H1 (cell line): ENCODE measurements around the gene ZNF135. TPM values are rescaled to one million over a fixed set of nuclear protein-coding genes. Genes with fewer than 3 reads are reported as not detected.
A peak's percentile ranks its signal among the peaks of the same experiment; 100 is the strongest.

Experiments
- CTCF ChIA-PET: fragments of 300-600 bp; sonication (Branson Sonifier 250); formaldehyde crosslinking; loops from one replicate; lab custom pipeline; 2021; ENCODE audit not compliant: partially characterized antibody; lab: Charles Lee
- POLR2A ChIA-PET: fragments of 300-600 bp; sonication (Branson Sonifier 250); formaldehyde crosslinking; loops from one replicate; lab custom pipeline; 2021; ENCODE audit warnings: inconsistent platforms; ENCODE audit not compliant: partially characterized antibody; lab: Charles Lee
- DNase-seq, 2 experiments: peaks; one replicate each; pipeline versions ENCODE4 v3.0.0 to v3.0.0-alpha.2; 2010 to 2022; ENCODE audit warnings: low spot score in 2 of 2, low read depth in 1 of 2, mixed read lengths in 1 of 2
- FAIRE-seq: peaks from 2 replicates; lab custom pipeline; 2011; peaks lifted over from hg19 to GRCh38; lab: Jason Lieb, UNC
- H2AFZ ChIP-seq: 2 replicates; pipeline ENCODE4 v1.8.1; 2012; ENCODE audit warnings: low read length, inconsistent platforms
- H2AK5ac ChIP-seq: 2 replicates; pipeline ENCODE4 v1.6.1; 2013; ENCODE audit warnings: low read depth, low read length
- H2BK120ac ChIP-seq: replicated peaks from 2 replicates; pipeline ENCODE3; 2013; ENCODE audit warnings: low read depth, low read length, inconsistent platforms
- H2BK12ac ChIP-seq: 2 replicates; pipeline ENCODE4 v1.6.1; 2013; ENCODE audit warnings: low read depth, low read length
- H2BK15ac ChIP-seq: 2 replicates; pipeline ENCODE4 v1.6.1; 2013; ENCODE audit warnings: low read length
- H2BK20ac ChIP-seq: 2 replicates; pipeline ENCODE4 v1.6.1; 2013; ENCODE audit warnings: low read length
- H2BK5ac ChIP-seq: 2 replicates; pipeline ENCODE4 v1.6.1; 2013; ENCODE audit warnings: low read depth, low read length
- H3K14ac ChIP-seq: 2 replicates; pipeline ENCODE4 v1.6.1; 2013; ENCODE audit warnings: inconsistent platforms; ENCODE audit not compliant: insufficient read length
- H3K18ac ChIP-seq: 2 replicates; pipeline ENCODE4 v1.6.1; 2013; ENCODE audit warnings: low read length; ENCODE audit errors: extremely low read depth
- H3K23ac ChIP-seq: 2 replicates; pipeline ENCODE4 v1.6.1; 2013; ENCODE audit warnings: inconsistent platforms; ENCODE audit not compliant: insufficient read length
- H3K23me2 ChIP-seq: 2 replicates; pipeline ENCODE4 v1.6.1; 2013; ENCODE audit warnings: low read depth, low read length
- H3K27ac ChIP-seq: 2 replicates; pipeline ENCODE4 v1.6.1; 2011; ENCODE audit warnings: low read depth, low read length, inconsistent platforms
- H3K27me3 ChIP-seq, 4 experiments: replicated peaks in 1 of 4; 1 replicate in 1 of 4; 2 replicates in 3 of 4; pipeline versions ENCODE4 v1.6.1 to v1.8.1; 2011 to 2013; ENCODE audit warnings: low read length in 3 of 4, mild to moderate bottlenecking in 3 of 4, inconsistent platforms in 2 of 4, mixed read lengths in 2 of 4, moderate library complexity in 1 of 4; ENCODE audit not compliant: control insufficient read depth in 3 of 4, insufficient read depth in 3 of 4; ENCODE audit errors: extremely low read depth in 1 of 4
- H3K36me3 ChIP-seq, 4 experiments: 2 replicates each; pipeline versions ENCODE4 v1.6.1 to v1.8.1; 2011 to 2013; ENCODE audit warnings: mild to moderate bottlenecking in 4 of 4, low read length in 3 of 4, moderate library complexity in 2 of 4, control low read depth in 1 of 4, inconsistent platforms in 1 of 4; ENCODE audit not compliant: insufficient read depth in 4 of 4, control insufficient read depth in 2 of 4
- H3K4ac ChIP-seq: replicated peaks from 2 replicates; pipeline ENCODE3; 2013; ENCODE audit warnings: low read length, low read depth, mixed read lengths, inconsistent platforms; ENCODE audit not compliant: insufficient read length
- H3K4me1 ChIP-seq, 4 experiments: replicated peaks in 1 of 4; 1 replicate in 1 of 4; 2 replicates in 3 of 4; pipeline versions ENCODE4 v1.6.1 to v1.8.1; 2011 to 2013; ENCODE audit warnings: low read length in 3 of 4, inconsistent platforms in 2 of 4, mixed read lengths in 1 of 4; ENCODE audit not compliant: insufficient read depth in 4 of 4, control insufficient read depth in 3 of 4
- H3K4me2 ChIP-seq, 2 experiments: 2 replicates each; pipeline versions ENCODE4 v1.6.1 to v1.8.1; 2011 to 2013; ENCODE audit warnings: low read depth in 2 of 2, low read length in 2 of 2, control low read depth in 1 of 2, inconsistent platforms in 1 of 2, mild to moderate bottlenecking in 1 of 2; ENCODE audit not compliant: insufficient read depth in 1 of 2
- H3K4me3 ChIP-seq, 4 experiments: fragments of 200-600, 300-600 bp in 1 of 4; sonication (generic), shearing (Covaris generic), sonication (Bioruptor Twin) in 1 of 4; 2 replicates each; pipeline versions ENCODE4 v1.5.1 to v1.8.1; 2011 to 2016; ENCODE audit warnings: low read length in 4 of 4, low read depth in 3 of 4, control low read depth in 2 of 4, inconsistent platforms in 2 of 4, mild to moderate bottlenecking in 2 of 4, mixed read lengths in 1 of 4, moderate library complexity in 1 of 4; ENCODE audit not compliant: insufficient read depth in 2 of 4; ENCODE audit errors: extremely low read depth in 1 of 4
- H3K56ac ChIP-seq: replicated peaks from 2 replicates; pipeline ENCODE3; 2013; ENCODE audit warnings: low read depth, mild to moderate bottlenecking, mixed read lengths, low read length, inconsistent platforms; ENCODE audit not compliant: insufficient read length
- H3K79me1 ChIP-seq: 2 replicates; pipeline ENCODE4 v1.6.1; 2013; ENCODE audit warnings: low read depth, low read length, control low read depth
- H3K79me2 ChIP-seq, 2 experiments: 2 replicates each; pipeline versions ENCODE4 v1.6.1 to v1.8.1; 2012 to 2013; ENCODE audit warnings: low read length in 2 of 2, mild to moderate bottlenecking in 2 of 2, inconsistent platforms in 1 of 2; ENCODE audit not compliant: insufficient read depth in 2 of 2, control insufficient read depth in 1 of 2
- H3K9ac ChIP-seq, 4 experiments: replicated peaks in 1 of 4; 1 replicate in 1 of 4; 2 replicates in 3 of 4; pipeline versions ENCODE4 v1.6.1 to v1.8.1; 2011 to 2013; ENCODE audit warnings: low read depth in 3 of 4, low read length in 3 of 4, control low read depth in 2 of 4, mild to moderate bottlenecking in 2 of 4, moderate library complexity in 2 of 4, inconsistent platforms in 1 of 4; ENCODE audit errors: extremely low read depth in 1 of 4
- H3K9me3 ChIP-seq, 2 experiments: 2 replicates each; pipeline versions ENCODE4 v1.6.1 to v1.8.1; 2012 to 2013; ENCODE audit warnings: mild to moderate bottlenecking in 2 of 2, moderate library complexity in 2 of 2, control low read depth in 1 of 2, inconsistent platforms in 1 of 2, low read depth in 1 of 2, low read length in 1 of 2, mixed read lengths in 1 of 2; ENCODE audit not compliant: insufficient read depth in 2 of 2
- H4K20me1 ChIP-seq, 2 experiments: replicated peaks in 1 of 2; 2 replicates each; pipeline versions ENCODE3 to v1.8.1; 2011 to 2013; ENCODE audit warnings: inconsistent platforms in 2 of 2, low read length in 2 of 2, mild to moderate bottlenecking in 1 of 2; ENCODE audit not compliant: insufficient read depth in 2 of 2, control insufficient read depth in 1 of 2
- H4K5ac ChIP-seq: 2 replicates; pipeline ENCODE4 v1.6.1; 2013; ENCODE audit warnings: low read length, low read depth, mixed read lengths, inconsistent platforms; ENCODE audit not compliant: insufficient read length
- H4K8ac ChIP-seq: 2 replicates; pipeline ENCODE4 v1.8.0; 2013; ENCODE audit warnings: mild to moderate bottlenecking, moderate library complexity, low read length, inconsistent platforms; ENCODE audit not compliant: insufficient read depth; ENCODE audit errors: extremely low read depth
- H4K91ac ChIP-seq: replicated peaks from 2 replicates; pipeline ENCODE3; 2013; ENCODE audit warnings: low read length, mixed read lengths, inconsistent platforms; ENCODE audit not compliant: insufficient read length
- JUN ChIP-seq: IDR thresholded peaks from 2 replicates; pipeline ENCODE4 v1.6.1; 2011; ENCODE audit warnings: low read depth, mild to moderate bottlenecking, improper control_type of control experiment, low read length
- KDM5A ChIP-seq: fragments of 200-600 bp; IDR thresholded peaks from 2 replicates; pipeline ENCODE4 v1.7.1; 2012; ENCODE audit warnings: mild to moderate bottlenecking, low read length, inconsistent platforms, mixed read lengths
- POU5F1 ChIP-seq: IDR thresholded peaks from 2 replicates; pipeline ENCODE4 v1.6.1; 2011; ENCODE audit warnings: low read depth, mild to moderate bottlenecking, low read length, moderate library complexity
- SIN3A ChIP-seq, 2 experiments: IDR thresholded peaks in 1 of 2; conservative IDR thresholded peaks in 1 of 2; 2 replicates each; pipeline ENCODE4 v1.6.1; 2011 to 2012; ENCODE audit warnings: low read length in 2 of 2, improper control_type of control experiment in 1 of 2, low read depth in 1 of 2, mild to moderate bottlenecking in 1 of 2
- SIRT6 ChIP-seq: IDR thresholded peaks from one replicate; pipeline ENCODE4 v1.7.1; 2012; ENCODE audit warnings: low read length, inconsistent platforms
- ZNF274 ChIP-seq: IDR thresholded peaks from 2 replicates; pipeline ENCODE4 v1.7.0; 2012; ENCODE audit warnings: low read length, borderline replicate concordance; ENCODE audit errors: extremely low read depth
- WGBS, 2 experiments: shearing (Covaris generic) in 1 of 2; methylation state at CpG; one replicate each; pipeline versions ENCODE4 v1.1.6 to v1.1.7; 2013 to 2015; ENCODE audit warnings: low lambda C conversion rate in 2 of 2, mixed read lengths in 2 of 2, inconsistent platforms in 1 of 2, low coverage in 1 of 2, missing lambda C conversion rate in 1 of 2; ENCODE audit not compliant: insufficient replicate concordance in 2 of 2, insufficient coverage in 1 of 2, insufficient read length in 1 of 2; ENCODE audit errors: extremely low coverage in 1 of 2, missing lambda C conversion rate in 1 of 2; 5-methylcytosine and 5-hydroxymethylcytosine counted together
- polyA plus RNA-seq, 7 experiments: library from polyadenylated mRNA; depleted of rRNA in 3 of 7; stranded (reverse) in 5 of 7; unstranded in 2 of 7; fragments of >200 nt in 5 of 7; fragments of 200-250 nt in 2 of 7; gene quantifications; 1 replicate in 5 of 7; 2 replicates in 1 of 7; 4 replicates in 1 of 7; pipeline versions ENCODE4 v1.2.1 to v1.2.3, GENCODE V29; 2011 to 2013; ENCODE audit warnings: missing spikeins in 2 of 7, mixed read lengths in 2 of 7
- total RNA-seq: library from RNA; stranded (reverse); fragmentation: NEBNext Ultra II Directional; extraction: Animal tissue kit (Norgen Biotek cat#: 25700); gene quantifications from 2 replicates; pipeline ENCODE4 v1.2.1, GENCODE V29; 2021
- TF ChIP-seq, protein P1 (sequence below): IDR thresholded peaks from 2 replicates; pipeline ENCODE4 v1.6.1; 2012; ENCODE audit warnings: inconsistent platforms
- TF ChIP-seq, protein P2 (sequence below): IDR thresholded peaks from 2 replicates; pipeline ENCODE4 v1.6.1; 2012; ENCODE audit warnings: inconsistent platforms

Gene ZNF135
- total and polyA plus RNA-seq, 2 of the 8 experiments (the other 6 are each of a cell fraction or from before 2014, with no cell fraction given): 5.2 to 7.9 TPM

DNA sequence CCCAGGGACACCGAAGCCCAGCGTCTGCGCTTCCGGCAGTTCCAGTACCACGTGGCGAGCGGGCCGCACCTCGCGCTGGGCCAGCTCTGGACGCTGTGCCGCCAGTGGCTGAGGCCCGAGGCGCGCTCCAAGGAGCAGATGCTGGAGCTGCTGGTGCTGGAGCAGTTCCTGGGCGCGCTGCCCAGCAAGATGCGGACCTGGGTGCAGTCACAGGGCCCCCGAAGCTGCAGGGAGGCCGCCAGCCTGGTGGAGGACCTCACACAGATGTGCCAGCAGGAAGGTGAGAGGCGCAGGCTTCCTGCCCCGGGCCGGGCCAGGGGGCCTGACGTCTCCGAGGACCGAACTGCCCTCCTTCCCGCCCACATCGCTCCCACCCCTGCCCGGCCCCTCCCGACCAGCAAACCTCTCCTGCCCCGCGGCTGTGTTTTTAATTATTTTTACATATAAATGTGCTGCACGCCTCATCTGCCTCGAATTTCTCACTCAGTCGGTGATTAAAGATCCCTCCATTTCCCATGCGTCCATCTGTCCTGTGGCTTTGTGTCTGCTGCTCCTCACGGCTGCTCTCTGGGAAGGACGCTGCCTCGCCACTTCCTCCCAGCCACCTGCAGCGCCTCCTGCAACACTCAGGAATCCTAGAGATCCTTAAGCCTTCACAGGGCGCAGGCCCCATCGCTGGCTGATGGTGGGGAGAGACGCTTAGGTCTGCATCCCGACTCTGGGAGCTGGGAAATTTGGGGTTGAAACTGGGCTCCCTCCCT lies 21.0 kb upstream of the ZNF135 start:
- H3K9ac ChIP-seq: no peak overlapping the region
- no peak overlapping the region for H3K56ac ChIP-seq
- H3K27me3 ChIP-seq: peaks cover 0 to 8% (median 4%) of the 10 kb centered on the region in 4 experiments; a peak in 3 of 7 replicates
- H3K18ac ChIP-seq: peak overlapping the region; percentile 83
- 63% methylated on average over 41 of the region's 44 CpGs; no CpG with 5 or more reads in 1 of the 2 experiments for WGBS, 2 experiments
- peaks cover 0 to 2% of the 10 kb centered on the region in 2 experiments; a peak in 1 of 4 replicates for H3K9me3 ChIP-seq
- H2AFZ ChIP-seq: no peak overlapping the region
- DNase-seq: peak in 1 of 2 experiments; percentile 48
- H3K36me3 ChIP-seq: no peaks in the 10 kb centered on the region
- POLR2A ChIA-PET: interaction anchor here (0.7 to 4.3 kb wide), 17 partner anchors 10 to 219 kb away, joined by 3 to 40 read pairs (median 7); partner anchors contain the start of genes ZNF135, ZNF274, ZNF329 and ZNF606
- H3K27ac ChIP-seq: peak overlapping the region; percentile 21; the same call in 1 of the 2 replicates
- peaks cover 2% of the 10 kb centered on the region; the same call in 1 of the 2 replicates for H3K23me2 ChIP-seq
- peak overlapping the region; percentile 30 to 54; a peak in 3 of 4 replicates for H3K4me2 ChIP-seq
- peak; percentile 13 for FAIRE-seq
- 0 out of 2 replicates have a peak overlapping the region, but pooled peaks have one; percentile 75 for H2BK12ac ChIP-seq
- H3K4me3 ChIP-seq: peak overlapping the region in 1 of 4 experiments; percentile 23; a peak in 2 of 8 replicates
- H2BK5ac ChIP-seq: peak overlapping the region; percentile 66; the same call in 1 of the 2 replicates
- no peak overlapping the region for H2BK120ac ChIP-seq
- no peaks in the 10 kb centered on the region for H3K79me1 ChIP-seq
- H3K4me1 ChIP-seq: peaks cover 0 to 24% (median 15%) of the 10 kb centered on the region in 4 experiments; a peak in 6 of 7 replicates
- CTCF ChIA-PET: interaction anchor here (0.7 to 1.4 kb wide), 2 partner anchors 17 to 117 kb away, joined by 3 to 4 read pairs; no protein-coding TSS in a partner anchor
- peak overlapping the region; percentile 29 for H4K5ac ChIP-seq
- no peak overlapping the region for H2BK20ac ChIP-seq
- H4K91ac ChIP-seq: peak overlapping the region; percentile 25
- H4K20me1 ChIP-seq: no peaks in the 10 kb centered on the region
- no peak overlapping the region for H3K14ac ChIP-seq
- no peak overlapping the region for H3K23ac ChIP-seq
- peak overlapping the region; percentile 90 for H2AK5ac ChIP-seq
- peak overlapping the region; percentile 76; the same call in 1 of the 2 replicates for H4K8ac ChIP-seq
- TF ChIP-seq, protein P1, sequence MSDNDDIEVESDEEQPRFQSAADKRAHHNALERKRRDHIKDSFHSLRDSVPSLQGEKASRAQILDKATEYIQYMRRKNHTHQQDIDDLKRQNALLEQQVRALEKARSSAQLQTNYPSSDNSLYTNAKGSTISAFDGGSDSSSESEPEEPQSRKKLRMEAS: peak; percentile 79
- TF ChIP-seq JUN (no peak), ZNF274 (no peak), KDM5A (no peak), SIN3A (conservative IDR thresholded peaks at IDR 0.05 in 1 of 2, IDR thresholded peaks at IDR 0.05 in 1 of 2; ENCODE audit: low read depth in 1 of 2, low read length in 2 of 2) (no peak), POU5F1 (no peak), SIRT6 (no peak)
- TF ChIP-seq, protein P2, sequence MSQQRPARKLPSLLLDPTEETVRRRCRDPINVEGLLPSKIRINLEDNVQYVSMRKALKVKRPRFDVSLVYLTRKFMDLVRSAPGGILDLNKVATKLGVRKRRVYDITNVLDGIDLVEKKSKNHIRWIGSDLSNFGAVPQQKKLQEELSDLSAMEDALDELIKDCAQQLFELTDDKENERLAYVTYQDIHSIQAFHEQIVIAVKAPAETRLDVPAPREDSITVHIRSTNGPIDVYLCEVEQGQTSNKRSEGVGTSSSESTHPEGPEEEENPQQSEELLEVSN: peak; percentile 93
- H2BK15ac ChIP-seq: no peak overlapping the region
- no peaks in the 10 kb centered on the region for H3K79me2 ChIP-seq
- H3K4ac ChIP-seq: no peak overlapping the region
